Muscle of leg (tissue), 11 donors: ENCODE results near the gene ASAP3. TPM values are rescaled to one million over a fixed set of nuclear protein-coding genes. Genes with fewer than 3 reads are reported as not detected.
"Not testable (repeated sequence)": the region's sequence is repeated elsewhere in the genome, so short reads cannot be mapped to it uniquely, and the experiment has no call there.

Source experiments
- DNase-seq: peaks from one replicate; pipeline ENCODE4 v3.0.0; 2013
- H3K27ac ChIP-seq: one replicate; pipeline ENCODE4 v1.5.1; 2013; ENCODE audit warnings: mild to moderate bottlenecking, low read length, control low read depth
- H3K27me3 ChIP-seq: one replicate; pipeline ENCODE4 v1.6.1; 2013; ENCODE audit warnings: low read length; ENCODE audit not compliant: control insufficient read depth, insufficient read depth
- H3K36me3 ChIP-seq: one replicate; pipeline ENCODE4 v1.6.1; 2013; ENCODE audit warnings: low read length; ENCODE audit not compliant: control insufficient read depth, insufficient read depth
- H3K4me1 ChIP-seq: one replicate; pipeline ENCODE4 v1.6.1; 2013; ENCODE audit warnings: low read length; ENCODE audit not compliant: control insufficient read depth, insufficient read depth
- H3K4me3 ChIP-seq: one replicate; pipeline ENCODE4 v1.5.1; 2013; ENCODE audit warnings: low read length, control low read depth
- H3K9me3 ChIP-seq: replicated peaks from 2 replicates; pipeline ENCODE4 v1.6.1; 2013; ENCODE audit warnings: low read depth, low read length; ENCODE audit not compliant: control insufficient read depth
- WGBS: methylation state at CpG from one replicate; pipeline ENCODE4 v1.1.5; 2013; ENCODE audit warnings: missing lambda C conversion rate; ENCODE audit not compliant: insufficient coverage; 5-methylcytosine and 5-hydroxymethylcytosine counted together
- polyA plus RNA-seq, 8 donors: library from polyadenylated mRNA; unstranded; fragments of 120-200 nt; gene quantifications; one replicate each; pipeline versions ENCODE4 v1.2.1 to v1.2.3, GENCODE V29; 2013; ENCODE audit warnings: inconsistent platforms in 1 of 8, low replicate concordance in 1 of 8; ENCODE audit not compliant: insufficient read length in 8 of 8, insufficient read depth in 1 of 8
- total RNA-seq: library from RNA; stranded (reverse); fragments of 120-200 nt; gene quantifications from one replicate; pipeline ENCODE4 v1.2.4, GENCODE V29; 2013

Gene ASAP3
- total and polyA plus RNA-seq, 9 donors = 47.6 to 66.3 (median 54.1) TPM

GRCh38 chr1:23517581-23517980, 33.6 kb upstream of the ASAP3 start:
- Histone ChIP-seq H3K9me3 (no peaks in the 10 kb centered on the region), H3K4me3 (no peak overlapping the region), H3K27me3 (no peaks in the 10 kb centered on the region), H3K4me1 (no peaks in the 10 kb centered on the region), H3K27ac (no peak overlapping the region), H3K36me3 (peaks cover 44% of the 10 kb centered on the region)
- WGBS = 88% methylated on average over 8 of the region's 9 CpGs
- DNase-seq = no peak

- Histone ChIP-seq H3K27me3 (no peaks in the 10 kb centered on the region), H3K36me3 (peaks cover 37% of the 10 kb centered on the region), H3K27ac (no peak overlapping the region), H3K4me3 (no peak overlapping the region), H3K9me3 (no peaks in the 10 kb centered on the region), H3K4me1 (no peaks in the 10 kb centered on the region)
- no CpG with 5 or more reads among the region's 4 CpGs for WGBS
- DNase-seq = no peak
Observed at GRCh38 chr1:23515905-23516304, 31.9 kb upstream of the ASAP3 start.

GRCh38 chr1:23514111-23514679, 30.2 kb upstream of the ASAP3 start:
- no peak for DNase-seq
- 100% methylated on average over 2 of the region's 3 CpGs for WGBS
- Histone ChIP-seq H3K36me3 (peaks cover 43% of the 10 kb centered on the region), H3K27ac (no peak overlapping the region), H3K4me1 (no peaks in the 10 kb centered on the region), H3K9me3 (no peaks in the 10 kb centered on the region), H3K4me3 (no peak overlapping the region), H3K27me3 (no peaks in the 10 kb centered on the region)

GRCh38 chr1:23509896-23510295, 25.9 kb upstream of the ASAP3 start:
- H3K9me3 ChIP-seq = no peaks in the 10 kb centered on the region
- no peak overlapping the region for H3K4me3 ChIP-seq
- peaks cover 5% of the 10 kb centered on the region for H3K4me1 ChIP-seq
- 92% methylated on average over 14 of the region's 15 CpGs for WGBS
- H3K27me3 ChIP-seq = no peaks in the 10 kb centered on the region
- H3K27ac ChIP-seq = no peak overlapping the region
- H3K36me3 ChIP-seq = peaks cover 22% of the 10 kb centered on the region
- DNase-seq = no peak

- Histone ChIP-seq H3K36me3 (peaks cover 18% of the 10 kb centered on the region), H3K4me3 (no peak overlapping the region), H3K4me1 (peaks cover 5% of the 10 kb centered on the region), H3K27ac (no peak overlapping the region), H3K27me3 (no peaks in the 10 kb centered on the region), H3K9me3 (no peaks in the 10 kb centered on the region)
- DNase-seq = no peak
- 81% methylated on average over 9 of the region's 13 CpGs for WGBS
Observed at GRCh38 chr1:23506376-23507107, 22.6 kb upstream of the ASAP3 start.

- 97% methylated on average over 6 of the region's 6 CpGs for WGBS
- Histone ChIP-seq H3K4me3 (no peak overlapping the region), H3K4me1 (peaks cover 5% of the 10 kb centered on the region), H3K36me3 (peaks cover 18% of the 10 kb centered on the region), H3K9me3 (no peaks in the 10 kb centered on the region), H3K27me3 (no peaks in the 10 kb centered on the region), H3K27ac (no peak overlapping the region)
- DNase-seq = no peak
Observed at GRCh38 chr1:23505851-23506250, 21.9 kb upstream of the ASAP3 start.

- H3K36me3 ChIP-seq, H3K4me1 ChIP-seq, DNase-seq, H3K4me3 ChIP-seq, H3K9me3 ChIP-seq, H3K27ac ChIP-seq, H3K27me3 ChIP-seq: not testable (repeated sequence)
- no CpG with 5 or more reads among the region's 24 CpGs for WGBS
Observed at GRCh38 chr1:23504156-23504555, 20.2 kb upstream of the ASAP3 start.

GRCh38 chr1:23502951-23503350, 19.0 kb upstream of the ASAP3 start:
- no CpG with 5 or more reads among the region's 6 CpGs for WGBS
- Histone ChIP-seq H3K4me1 (peaks cover 5% of the 10 kb centered on the region), H3K36me3 (no peaks in the 10 kb centered on the region), H3K27ac (no peak overlapping the region), H3K9me3 (no peaks in the 10 kb centered on the region), H3K4me3 (no peak overlapping the region), H3K27me3 (no peaks in the 10 kb centered on the region)
- DNase-seq = no peak

- Histone ChIP-seq H3K27ac (no peak overlapping the region), H3K36me3 (no peaks in the 10 kb centered on the region), H3K4me1 (no peaks in the 10 kb centered on the region), H3K27me3 (no peaks in the 10 kb centered on the region), H3K9me3 (no peaks in the 10 kb centered on the region), H3K4me3 (no peak overlapping the region)
- no peak for DNase-seq
- WGBS = no CpG with 5 or more reads among the region's 2 CpGs
Observed at GRCh38 chr1:23500466-23500865, 16.5 kb upstream of the ASAP3 start.

- DNase-seq = no peak
- Histone ChIP-seq H3K9me3 (no peaks in the 10 kb centered on the region), H3K27me3 (no peaks in the 10 kb centered on the region), H3K27ac (no peak overlapping the region), H3K36me3 (no peaks in the 10 kb centered on the region), H3K4me1 (no peaks in the 10 kb centered on the region), H3K4me3 (no peak overlapping the region)
- no CpG with 5 or more reads among the region's 3 CpGs for WGBS
Observed at GRCh38 chr1:23497777-23498439, 13.9 kb upstream of the ASAP3 start.
